NCI-H82 treated with DMSO at 0.1 percent for 48 hours (cell line): ENCODE measurements around the gene CCSER1.
"Not testable (repeated sequence)": the region's sequence is repeated elsewhere in the genome, so short reads cannot be mapped to it uniquely, and the experiment has no call there.

Experiments used
- DNase-seq: peaks from one replicate; lab custom pipeline; 2025; ENCODE audit not compliant: unreplicated experiment; lab: John Stamatoyannopoulos, UW

Gene CCSER1

GRCh38 chr4:91108751-91109150, 981.6 kb downstream of the CCSER1 start:
- no peak for DNase-seq

DNA sequence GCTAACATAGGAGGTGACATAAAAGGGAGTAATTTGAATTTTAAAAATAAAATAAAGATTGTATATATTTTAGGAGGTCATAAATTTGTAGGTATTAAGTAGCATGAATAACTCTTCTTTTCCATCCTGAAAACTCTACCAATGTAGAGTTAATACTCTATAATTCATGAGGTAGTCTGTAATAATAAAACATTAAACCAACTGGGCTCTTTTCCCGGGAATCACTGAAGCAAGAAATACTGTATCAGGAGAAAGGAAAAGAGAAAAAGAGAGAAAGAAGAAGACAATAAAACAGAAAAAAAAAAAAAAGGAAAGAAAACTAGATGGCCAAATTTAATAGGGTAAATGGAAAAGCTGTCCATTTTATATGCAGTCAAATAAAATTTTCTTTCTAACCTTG, 984.4 kb downstream of the CCSER1 start:
- no peak for DNase-seq

GRCh38 chr4:91113130-91113706, 986.0 kb downstream of the CCSER1 start:
- DNase-seq, result no peak

DNA sequence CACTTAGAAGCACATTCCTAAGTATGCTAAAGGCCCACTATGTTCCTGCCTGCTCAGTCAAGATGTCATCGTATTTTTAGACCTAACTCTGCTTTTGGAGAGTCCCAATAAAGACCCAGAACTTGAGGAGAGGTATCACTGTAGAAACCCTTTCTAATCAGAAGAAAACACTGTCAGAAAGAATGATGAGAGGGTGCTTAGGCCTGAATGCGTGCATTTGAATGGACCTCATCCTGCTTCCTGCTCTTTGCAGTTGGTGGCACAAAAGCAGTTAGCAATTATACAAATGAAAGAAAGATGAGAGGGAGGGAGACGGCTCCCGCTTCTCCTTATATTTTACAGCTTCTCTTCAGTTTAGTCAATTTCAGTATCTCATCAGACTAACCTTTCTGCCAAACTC, 987.2 kb downstream of the CCSER1 start:
- no peak for DNase-seq

GRCh38 chr4:91116861-91117260, 989.7 kb downstream of the CCSER1 start:
- DNase-seq, result no peak

- DNase-seq, result no peak
Observed at GRCh38 chr4:91118597-91118996, 991.4 kb downstream of the CCSER1 start.

- no peak for DNase-seq
Observed at GRCh38 chr4:91123742-91124141, 996.5 kb downstream of the CCSER1 start.

GRCh38 chr4:91127192-91127591, 1000.0 kb downstream of the CCSER1 start:
- DNase-seq, result no peak

DNA sequence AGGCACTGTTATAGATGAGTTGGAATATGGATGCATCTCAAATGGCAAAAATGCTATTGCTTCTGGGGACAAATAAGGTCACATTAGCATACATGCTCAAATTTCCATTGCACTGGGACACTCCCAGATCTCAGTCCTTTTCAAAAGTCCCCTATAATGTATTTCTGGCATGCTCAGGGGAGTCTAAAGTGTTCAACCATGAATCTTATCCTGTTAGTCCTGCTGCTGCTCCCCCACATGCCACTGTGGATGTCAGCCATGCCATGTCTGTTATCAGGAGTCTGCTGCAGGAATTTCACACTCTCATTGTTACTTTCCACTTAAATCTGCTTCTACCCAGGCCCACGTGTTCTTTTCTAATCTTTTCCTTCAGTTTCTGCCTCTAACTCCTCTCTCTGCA, 1000.6 kb downstream of the CCSER1 start:
- no peak for DNase-seq

- DNase-seq, result no peak
Observed at GRCh38 chr4:91128519-91128918, 1001.3 kb downstream of the CCSER1 start.

DNA sequence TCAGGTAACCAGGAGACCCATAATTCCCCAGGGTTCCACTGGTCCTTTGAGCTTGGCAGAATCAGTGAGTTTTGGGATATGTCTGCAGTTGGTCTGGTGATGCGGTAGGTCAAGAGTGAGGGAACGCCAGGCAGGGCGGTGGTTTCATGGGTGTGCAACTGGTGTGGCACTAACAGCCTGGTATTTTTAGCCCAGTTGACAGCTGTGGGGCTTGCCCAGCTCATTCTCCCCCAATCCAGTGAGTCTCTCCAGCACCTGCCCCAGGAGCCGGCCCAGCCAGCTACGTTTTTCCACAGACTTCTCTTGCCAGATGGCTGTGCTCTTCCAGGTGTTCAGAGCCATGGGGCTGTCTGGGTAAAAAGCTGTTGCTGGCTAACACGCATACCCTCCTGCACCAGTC, 1019.9 kb downstream of the CCSER1 start:
- no peak for DNase-seq

- not testable (repeated sequence) for DNase-seq
Observed at GRCh38 chr4:91154041-91154440, 1026.8 kb downstream of the CCSER1 start.

DNA sequence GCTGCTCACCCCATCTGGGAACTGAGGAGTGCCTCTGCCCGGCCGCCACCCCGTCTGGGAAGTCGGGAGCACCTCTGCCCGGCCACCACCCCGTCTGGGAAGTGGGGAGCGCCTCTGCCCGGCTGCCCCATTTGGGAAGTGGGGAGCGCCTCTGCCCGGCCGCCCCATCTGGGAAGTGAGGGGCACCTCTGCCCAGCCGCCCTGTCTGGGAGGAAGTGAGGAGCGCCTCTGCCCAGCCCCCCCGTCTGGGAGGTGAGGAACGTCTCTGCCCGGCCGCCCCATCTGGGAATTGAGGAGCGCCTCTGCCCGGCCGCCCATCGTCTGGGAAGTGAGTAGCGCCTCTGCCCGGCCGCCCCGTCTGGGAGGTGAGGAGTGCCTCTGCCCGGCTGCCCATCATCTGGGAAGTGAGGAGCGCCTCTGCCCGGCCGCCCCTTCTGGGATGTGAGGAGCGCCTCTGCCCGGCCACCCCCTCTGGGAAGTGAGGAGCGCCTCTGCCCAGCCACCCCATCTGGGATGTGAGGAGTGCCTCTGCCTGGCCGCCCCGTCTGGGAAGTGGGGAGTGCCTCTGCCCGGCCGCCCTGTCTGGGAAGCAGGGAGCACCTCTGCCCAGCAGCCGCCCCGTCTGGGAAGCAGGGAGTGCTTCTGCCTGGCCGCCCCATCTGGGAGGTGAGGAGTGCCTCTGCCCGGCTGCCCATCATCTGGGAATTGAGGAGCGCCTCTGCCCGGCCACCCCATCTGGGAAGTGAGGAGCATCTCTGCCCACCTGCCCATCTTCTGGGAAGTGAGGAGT, 1040.9 kb downstream of the CCSER1 start:
- DNase-seq, result not testable (repeated sequence)

DNA sequence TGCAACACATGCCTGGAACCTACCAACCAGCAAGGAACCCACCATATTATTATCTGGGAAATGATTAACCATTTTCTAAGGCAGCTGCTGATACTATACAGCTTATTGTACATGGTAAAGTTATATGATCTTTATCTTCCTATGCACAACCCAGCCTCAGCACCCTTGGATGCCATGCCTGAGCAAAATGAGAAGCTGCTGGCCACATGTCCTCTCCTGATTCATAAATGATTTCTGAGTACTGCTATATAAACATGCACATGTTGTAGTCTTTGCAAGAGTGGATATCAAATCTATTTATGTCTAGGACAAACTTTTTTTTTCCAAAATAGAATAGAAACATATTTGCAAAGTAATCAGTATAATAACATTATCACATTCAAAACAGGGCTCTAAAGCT, 1043.6 kb downstream of the CCSER1 start:
- no peak for DNase-seq

DNA sequence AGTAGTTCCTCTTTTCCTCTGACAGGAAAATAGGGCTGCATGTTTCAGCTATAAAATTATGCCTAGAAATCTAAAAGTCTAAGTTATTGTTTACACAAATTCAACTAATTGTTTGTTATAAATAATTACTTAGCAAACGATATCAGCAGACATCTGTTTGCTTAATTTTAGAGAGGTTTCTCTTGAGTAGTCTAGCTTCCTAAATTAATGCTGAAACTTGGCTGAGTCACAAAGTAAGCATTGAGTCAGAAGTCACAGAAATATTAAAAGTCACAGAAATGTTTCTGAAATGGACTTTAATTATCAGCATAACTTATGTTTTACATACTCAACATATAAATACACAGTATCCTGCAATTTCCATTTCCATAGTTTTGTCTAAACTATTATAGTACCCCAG, 1044.0 kb downstream of the CCSER1 start:
- DNase-seq, result no peak

DNA sequence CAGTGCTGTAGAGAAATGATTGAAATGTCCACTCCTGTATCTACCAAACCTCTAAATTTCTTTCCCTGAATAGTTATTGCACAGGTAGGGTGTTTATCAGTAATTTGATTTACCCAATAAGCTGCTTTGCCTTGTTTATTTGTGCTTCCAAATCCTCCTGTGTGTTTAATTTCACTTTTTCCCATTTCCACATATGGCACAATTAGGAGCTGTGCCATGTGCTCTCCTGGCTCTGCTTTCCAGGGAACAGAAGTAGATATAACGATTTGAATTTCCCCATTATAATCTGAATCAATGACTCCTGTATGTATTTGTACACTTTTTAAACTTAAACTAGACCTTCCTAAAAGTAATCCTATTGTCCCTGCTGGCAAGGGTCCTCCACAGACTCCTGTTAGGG, 1057.9 kb downstream of the CCSER1 start:
- DNase-seq, result not testable (repeated sequence)

GRCh38 chr4:91198951-91199350, 1071.8 kb downstream of the CCSER1 start:
- DNase-seq, result no peak

DNA sequence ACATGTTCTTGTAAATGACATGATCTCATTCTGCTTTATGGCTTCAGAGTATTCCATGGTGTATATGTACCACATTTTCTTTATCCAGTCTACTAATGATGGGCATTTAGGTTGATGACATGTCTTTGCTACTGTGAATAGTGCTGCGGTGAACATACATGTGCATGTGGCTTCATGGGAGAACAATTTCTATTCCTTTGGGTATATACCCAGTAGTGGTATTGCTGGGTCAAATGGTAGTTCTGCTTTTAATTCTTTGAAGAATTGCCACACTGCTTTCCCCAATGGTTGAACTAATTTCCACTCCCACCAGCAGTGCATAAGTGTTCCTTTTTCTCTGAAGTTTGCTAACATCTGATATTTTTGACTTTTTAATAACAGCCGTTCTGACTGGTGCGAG, 1080.3 kb downstream of the CCSER1 start:
- no peak for DNase-seq

- DNase-seq, result no peak
Observed at GRCh38 chr4:91212211-91212610, 1085.0 kb downstream of the CCSER1 start.

DNA sequence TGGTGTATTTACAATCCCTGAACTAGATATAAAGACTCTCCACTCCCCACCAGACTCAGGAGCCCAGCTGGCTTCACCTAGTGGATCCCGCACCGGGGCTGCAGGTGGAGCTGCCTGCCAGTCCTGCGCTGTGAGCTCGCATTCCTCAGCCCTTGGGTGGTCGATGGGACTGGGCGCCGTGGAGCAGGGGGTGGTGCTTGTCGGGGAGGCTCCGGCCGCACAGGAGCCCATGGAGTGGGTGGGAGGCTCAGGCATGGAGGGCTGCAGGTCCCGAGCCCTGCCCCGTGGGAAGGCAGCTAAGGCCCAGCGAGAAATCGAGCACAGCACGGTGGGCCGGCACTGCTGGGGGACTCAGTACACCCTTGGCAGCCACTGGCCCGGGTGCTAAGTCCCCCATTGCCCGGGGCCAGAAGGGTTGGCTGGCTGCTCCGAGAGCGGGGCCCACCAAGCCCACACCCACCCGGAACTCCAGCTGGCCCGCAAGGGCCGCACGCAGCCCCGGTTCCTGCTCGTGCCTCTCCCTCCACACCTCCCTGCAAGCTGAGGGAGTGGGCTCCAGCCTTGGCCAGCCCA, 1090.7 kb downstream of the CCSER1 start:
- DNase-seq, result not testable (repeated sequence)

- DNase-seq, result no peak
Observed at GRCh38 chr4:91220315-91220714, 1093.1 kb downstream of the CCSER1 start.

DNA sequence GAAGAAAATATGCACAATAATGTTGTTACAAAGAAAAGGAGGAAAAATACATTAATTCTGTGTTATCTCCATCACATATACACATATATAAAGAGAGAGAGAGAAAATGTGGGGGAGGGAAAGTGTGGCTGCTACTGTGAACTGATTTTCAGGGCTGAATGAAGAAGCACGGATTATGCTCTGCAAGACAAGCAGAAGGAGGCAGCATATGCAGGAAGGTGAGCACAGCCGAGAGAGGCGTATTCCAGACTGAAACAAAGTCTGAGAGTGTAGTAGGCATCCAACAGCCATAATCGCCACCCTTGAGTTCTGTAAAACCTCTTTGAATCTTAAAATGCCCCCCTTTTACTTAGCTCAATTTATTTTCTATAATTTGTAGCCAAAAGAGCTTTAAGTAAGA, 1094.8 kb downstream of the CCSER1 start:
- no peak for DNase-seq
